NCI-H69 (cell line): ENCODE measurements around the gene SEC24C.
"Not testable (repeated sequence)": the region's sequence is repeated elsewhere in the genome, so short reads cannot be mapped to it uniquely, and the experiment has no call there.

ENCODE experiments used
- DNase-seq: peaks from one replicate; lab custom pipeline; 2025; lab: John Stamatoyannopoulos, UW

Gene SEC24C

DNA sequence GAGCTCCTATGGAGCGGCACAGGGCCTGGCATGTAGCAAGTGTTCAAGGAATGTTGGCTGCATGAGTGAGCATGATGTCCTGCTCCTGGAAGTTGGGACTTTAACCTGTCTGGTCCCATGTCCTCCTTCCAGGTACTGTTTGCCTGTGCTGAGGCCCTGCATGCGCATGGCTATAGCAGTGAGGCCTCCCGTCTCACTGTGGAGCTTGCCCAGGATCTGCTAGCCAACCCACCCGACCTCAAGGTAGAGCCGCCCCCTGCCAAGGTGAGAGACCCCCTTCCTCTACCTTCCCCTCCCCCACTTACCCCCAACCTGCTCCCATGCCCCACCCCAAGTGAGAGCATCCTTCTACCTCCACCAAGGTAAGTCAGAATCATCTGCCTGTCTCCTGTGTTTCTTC, 49.3 kb downstream of the SEC24C start:
- no peak for DNase-seq

GRCh38 chr10:73795491-73795890, 51.3 kb downstream of the SEC24C start:
- DNase-seq, result not testable (repeated sequence)

- not testable (repeated sequence) for DNase-seq
These were observed 51.9 kb downstream of the SEC24C start for GRCh38 chr10:73796035-73796434.

- DNase-seq, result no peak
These were observed 52.6 kb downstream of the SEC24C start for GRCh38 chr10:73796766-73797165.

- no peak for DNase-seq
These were observed 53.3 kb downstream of the SEC24C start for GRCh38 chr10:73797324-73798025.

- no peak for DNase-seq
These were observed 53.9 kb downstream of the SEC24C start for GRCh38 chr10:73798087-73798486.

- DNase-seq, result no peak
These were observed 54.9 kb downstream of the SEC24C start for GRCh38 chr10:73798927-73799560.

- no peak for DNase-seq
These were observed 55.9 kb downstream of the SEC24C start for GRCh38 chr10:73799899-73800559.

GRCh38 chr10:73800560-73801252, 56.5 kb downstream of the SEC24C start:
- no peak for DNase-seq

- no peak for DNase-seq
These were observed 57.0 kb downstream of the SEC24C start for GRCh38 chr10:73801253-73801590.

- DNase-seq, result no peak
These were observed 58.3 kb downstream of the SEC24C start for GRCh38 chr10:73802276-73802991.

DNA sequence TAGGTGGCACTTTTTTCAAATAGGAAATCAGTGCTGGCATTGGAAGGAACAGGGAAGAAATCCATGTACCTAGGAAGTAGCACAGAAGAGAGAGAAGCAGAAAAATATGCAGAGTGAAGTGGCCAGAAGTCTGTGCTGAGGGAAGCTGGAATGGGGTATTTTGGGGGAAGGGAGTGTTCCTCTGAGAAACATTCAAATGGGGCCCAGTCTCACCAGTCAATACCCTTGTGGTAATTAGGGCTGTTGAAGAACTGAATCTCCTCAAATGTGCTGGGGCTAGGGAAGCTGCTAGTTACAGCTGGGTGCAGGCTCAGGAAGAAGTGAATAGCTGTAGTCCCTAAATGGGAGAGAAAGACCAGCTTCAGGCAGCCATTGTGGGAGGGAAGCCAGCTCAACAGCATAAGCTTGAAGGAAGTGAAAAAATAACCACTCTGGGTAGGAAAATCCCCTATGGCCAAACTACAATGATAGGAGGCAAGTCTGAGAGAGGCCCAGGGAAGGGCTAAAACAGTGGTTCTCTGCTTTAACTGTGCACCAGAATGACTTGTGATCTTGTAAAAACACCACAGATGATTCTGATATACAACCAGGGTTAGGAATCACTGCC, 59.6 kb downstream of the SEC24C start:
- DNase-seq, result no peak

GRCh38 chr10:73806176-73806950, 62.2 kb downstream of the SEC24C start:
- DNase-seq, result no peak

DNA sequence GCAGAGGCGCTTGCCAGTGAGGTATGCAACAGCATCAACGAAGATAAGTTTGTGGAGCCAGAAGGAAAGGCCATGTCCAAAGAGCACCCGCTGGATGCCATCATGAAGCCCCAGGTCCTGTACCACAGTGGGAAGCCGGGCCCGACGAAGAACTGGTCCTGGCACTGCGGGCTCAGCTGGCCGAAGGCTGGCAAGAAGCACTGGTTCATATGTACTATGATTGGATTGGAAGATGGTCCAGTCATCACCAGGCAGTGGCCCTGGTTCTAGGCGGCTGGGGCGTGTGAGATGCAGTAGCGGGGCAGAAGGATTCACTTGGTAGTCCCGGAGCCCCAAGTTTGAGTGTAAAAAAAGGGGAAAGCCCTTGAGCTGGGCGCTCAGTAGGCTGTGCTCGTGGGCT, 63.3 kb downstream of the SEC24C start:
- no peak for DNase-seq

DNA sequence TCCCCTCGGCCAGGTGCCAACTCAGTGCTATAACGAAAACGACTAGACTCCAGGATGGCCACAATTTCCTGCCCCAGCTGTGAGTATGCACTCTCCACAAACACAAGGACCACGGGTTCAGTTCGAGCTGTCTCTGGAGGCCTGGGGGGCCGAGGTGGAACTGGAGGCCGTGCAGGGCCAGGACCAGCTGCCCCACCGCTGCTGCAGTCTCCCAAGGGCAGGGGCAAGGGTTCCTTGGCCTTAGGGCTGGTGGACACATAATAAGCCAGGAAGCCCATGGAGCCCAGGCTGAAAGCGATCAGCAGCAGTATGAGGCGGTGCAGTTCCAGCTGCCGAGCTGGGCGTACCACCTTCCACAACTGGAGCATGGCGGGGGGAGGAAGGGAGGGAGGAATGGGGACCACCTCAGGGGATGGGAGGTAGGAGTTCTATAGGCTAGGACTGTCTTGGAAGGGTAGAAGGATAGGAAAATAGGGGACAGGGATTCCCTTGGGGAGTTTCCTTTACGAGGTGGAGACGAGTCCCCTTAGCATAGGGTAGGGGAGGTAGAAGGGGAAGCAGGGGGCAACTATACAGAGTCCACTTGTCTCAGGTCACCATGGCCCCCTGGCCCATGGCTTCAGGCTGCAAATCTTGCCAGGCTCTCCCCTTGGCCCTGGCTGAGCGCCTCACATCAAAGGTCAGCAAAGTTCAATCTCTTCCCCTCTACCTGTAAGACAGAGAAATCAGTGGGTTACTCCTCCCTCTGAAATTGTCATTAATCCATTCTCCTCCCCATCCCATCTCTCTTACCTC, 64.0 kb downstream of the SEC24C start:
- no peak for DNase-seq

- DNase-seq, result no peak
These were observed 65.1 kb downstream of the SEC24C start for GRCh38 chr10:73809061-73809818.

DNA sequence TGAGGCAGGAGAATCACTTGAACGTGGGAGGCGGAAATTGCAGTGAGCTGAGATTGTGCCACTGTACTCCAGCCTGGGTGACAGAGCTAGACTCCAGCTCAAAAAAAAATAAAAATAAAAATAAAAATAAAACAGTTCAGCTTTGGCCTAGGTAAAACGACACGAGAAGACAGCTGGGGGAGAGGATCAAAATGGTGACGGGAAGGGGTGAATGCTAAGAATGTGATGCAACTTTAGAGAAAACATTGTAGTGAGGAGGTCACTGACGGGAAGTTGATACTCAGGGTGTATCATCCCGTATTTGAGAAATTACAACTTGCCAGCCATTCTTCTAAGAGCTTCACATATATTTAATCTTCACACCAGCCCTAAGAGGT, 66.2 kb downstream of the SEC24C start:
- no peak for DNase-seq

- DNase-seq, result peak; percentile 43
These were observed 66.7 kb downstream of the SEC24C start for GRCh38 chr10:73810735-73811465.

GRCh38 chr10:73812657-73813056, 68.5 kb downstream of the SEC24C start:
- peak; percentile 3 for DNase-seq
